H1 (cell line): ENCODE measurements around the gene NPSR1. TPM values are rescaled to one million over a fixed set of nuclear protein-coding genes. Genes with fewer than 3 reads are reported as not detected.

Source experiments
- KDM1A ChIP-seq: fragments of 200-600, 300-600 bp; sonication (generic); IDR thresholded peaks from 2 replicates; pipeline ENCODE4 v1.7.1; 2016; ENCODE audit warnings: mild to moderate bottlenecking, low read length, borderline replicate concordance
- polyA plus RNA-seq, 7 experiments: library from polyadenylated mRNA; depleted of rRNA in 3 of 7; stranded (reverse) in 5 of 7; unstranded in 2 of 7; fragments of >200 nt in 5 of 7; fragments of 200-250 nt in 2 of 7; gene quantifications; 1 replicate in 5 of 7; 2 replicates in 1 of 7; 4 replicates in 1 of 7; pipeline versions ENCODE4 v1.2.1 to v1.2.3, GENCODE V29; 2011 to 2013; ENCODE audit warnings: missing spikeins in 2 of 7, mixed read lengths in 2 of 7
- total RNA-seq: library from RNA; stranded (reverse); fragmentation: NEBNext Ultra II Directional; extraction: Animal tissue kit (Norgen Biotek cat#: 25700); gene quantifications from 2 replicates; pipeline ENCODE4 v1.2.1, GENCODE V29; 2021

Gene NPSR1
- total and polyA plus RNA-seq, 2 of the 8 experiments (the other 6 are each of a cell fraction or from before 2014, with no cell fraction given), result not detected

GRCh38 chr7:34758111-34758601 is 100.1 kb downstream of the NPSR1 start (continued):
- no peak for TF ChIP-seq KDM1A
